HG03066 (cell line): Measurements from ENCODE around the gene SCN5A.

Experiments
- ATAC-seq: cut with Tn5 transposase; IDR thresholded peaks from one replicate; pipeline ENCODE4 v1.9.1; 2021; ENCODE audit warnings: low read depth; ENCODE audit not compliant: unreplicated experiment

Gene SCN5A

GRCh38 chr3:38603731-38604131, 45.8 kb downstream of the SCN5A start:
- ATAC-seq, result no peak

GRCh38 chr3:38602576-38603250, 46.8 kb downstream of the SCN5A start:
- ATAC-seq, result no peak

GRCh38 chr3:38601956-38602550, 47.4 kb downstream of the SCN5A start:
- no peak for ATAC-seq

- ATAC-seq, result no peak
Observed at GRCh38 chr3:38600551-38600950, 48.9 kb downstream of the SCN5A start.

- ATAC-seq, result no peak
Observed at GRCh38 chr3:38599886-38600285, 49.6 kb downstream of the SCN5A start.

- no peak for ATAC-seq
Observed at GRCh38 chr3:38598791-38599190, 50.7 kb downstream of the SCN5A start.

GRCh38 chr3:38597502-38598060, 51.9 kb downstream of the SCN5A start:
- no peak for ATAC-seq

GRCh38 chr3:38595393-38595792, 54.1 kb downstream of the SCN5A start:
- ATAC-seq, result no peak

- no peak for ATAC-seq
Observed at GRCh38 chr3:38590521-38590920, 59.0 kb downstream of the SCN5A start.

GRCh38 chr3:38588995-38589937, 60.2 kb downstream of the SCN5A start:
- no peak for ATAC-seq

GRCh38 chr3:38588371-38588971, 61.0 kb downstream of the SCN5A start:
- no peak for ATAC-seq

GRCh38 chr3:38587548-38588131, 61.8 kb downstream of the SCN5A start:
- no peak for ATAC-seq

- no peak for ATAC-seq
Observed at GRCh38 chr3:38586546-38587520, 62.7 kb downstream of the SCN5A start.

- ATAC-seq, result no peak
Observed at GRCh38 chr3:38585791-38586420, 63.6 kb downstream of the SCN5A start.

- no peak for ATAC-seq
Observed at GRCh38 chr3:38583688-38584087, 65.8 kb downstream of the SCN5A start.

GRCh38 chr3:38582941-38583645, 66.4 kb downstream of the SCN5A start:
- no peak for ATAC-seq

- ATAC-seq, result no peak
Observed at GRCh38 chr3:38582316-38582715, 67.2 kb downstream of the SCN5A start.

GRCh38 chr3:38581774-38582173, 67.7 kb downstream of the SCN5A start:
- ATAC-seq, result no peak
